HG02642 (cell line): ENCODE data around the gene IGSF23.

Source experiments
- ATAC-seq: cut with Tn5 transposase; IDR thresholded peaks from one replicate; pipeline ENCODE4 v1.9.1; 2021; ENCODE audit warnings: mild to moderate bottlenecking; ENCODE audit not compliant: unreplicated experiment, poor library complexity

IGSF23 gene

GRCh38 chr19:44635581-44636438, 22.4 kb downstream of the IGSF23 start:
- ATAC-seq: no peak

DNA sequence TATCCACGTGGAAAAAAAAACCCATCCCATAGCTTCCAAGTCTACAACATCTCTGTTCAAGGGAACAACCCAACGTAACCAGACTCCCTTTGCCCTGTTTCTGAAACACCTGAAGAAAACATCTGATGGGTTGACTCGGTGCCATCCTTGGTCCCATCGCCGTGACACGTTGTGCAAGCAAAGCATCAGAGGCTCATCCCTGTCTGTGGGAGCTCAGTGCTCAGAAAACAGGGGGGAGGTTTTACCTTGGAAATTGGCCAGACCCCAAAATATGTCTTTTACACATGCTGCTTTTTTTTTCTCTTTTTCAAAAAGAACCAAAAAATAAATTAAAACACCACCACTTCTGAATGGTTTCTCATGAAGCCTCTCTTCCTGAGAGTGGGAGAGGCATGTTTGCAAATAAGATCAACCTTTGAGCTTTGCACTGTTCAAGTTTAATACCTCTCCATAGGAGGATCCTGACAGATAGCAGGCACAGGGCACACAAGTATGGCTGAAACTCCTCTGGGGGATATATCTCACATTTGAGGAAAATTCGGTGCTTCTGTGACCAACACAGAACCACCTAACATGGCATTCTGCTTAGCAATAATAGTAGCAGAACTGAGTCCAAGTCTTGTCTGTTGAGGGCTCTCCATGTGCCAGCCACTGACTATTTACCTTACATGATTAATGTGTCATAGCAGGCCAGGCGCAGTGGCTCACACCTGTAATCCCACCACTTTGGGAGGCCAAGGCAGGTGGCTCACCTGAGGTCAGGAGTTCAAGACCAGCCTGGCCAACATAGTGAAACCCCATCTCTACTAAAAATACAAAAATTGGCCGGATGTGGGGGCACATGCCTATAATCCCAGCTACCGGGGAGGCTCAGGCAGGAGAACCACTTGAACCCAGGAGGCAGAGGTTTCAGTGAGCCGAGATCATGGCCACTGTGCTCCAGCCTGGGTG, 23.4 kb downstream of the IGSF23 start:
- no peak for ATAC-seq

DNA sequence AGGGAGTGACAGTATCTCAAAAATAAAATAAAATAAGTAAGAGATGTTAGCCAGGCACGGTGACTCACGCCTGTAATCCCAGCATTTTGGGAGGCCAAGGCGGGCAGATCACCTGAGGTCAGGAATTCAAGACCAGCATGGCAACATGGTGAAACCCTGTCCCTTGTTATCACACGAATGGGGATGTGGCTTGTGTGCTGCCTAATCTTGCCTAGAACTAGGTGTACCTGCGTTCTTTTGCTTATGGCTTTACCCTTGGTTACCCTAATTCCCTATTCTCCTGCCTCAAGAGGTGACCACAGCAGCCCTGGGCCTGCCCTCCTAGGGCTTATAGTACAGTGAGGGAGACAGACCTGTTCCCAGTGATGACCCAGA, 24.0 kb downstream of the IGSF23 start:
- ATAC-seq: no peak

DNA sequence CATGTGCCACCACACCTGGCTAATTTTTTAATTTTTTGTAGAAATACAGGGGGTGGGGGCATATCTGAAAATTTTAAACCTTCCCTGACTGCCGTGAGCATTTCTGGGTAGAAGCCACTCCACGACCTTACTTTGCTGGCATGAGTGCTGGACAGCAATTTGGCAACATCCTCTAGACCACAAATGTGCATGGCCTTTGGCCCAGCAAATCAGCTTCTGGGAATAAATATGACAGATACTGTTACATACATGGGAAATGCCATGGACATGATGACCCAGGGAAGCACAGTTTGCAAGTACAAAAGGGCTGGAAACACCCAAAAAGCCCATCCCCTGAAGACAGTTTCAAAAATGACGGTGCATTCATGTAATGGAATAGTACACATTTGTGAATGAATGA, 27.2 kb downstream of the IGSF23 start:
- ATAC-seq: no peak

DNA sequence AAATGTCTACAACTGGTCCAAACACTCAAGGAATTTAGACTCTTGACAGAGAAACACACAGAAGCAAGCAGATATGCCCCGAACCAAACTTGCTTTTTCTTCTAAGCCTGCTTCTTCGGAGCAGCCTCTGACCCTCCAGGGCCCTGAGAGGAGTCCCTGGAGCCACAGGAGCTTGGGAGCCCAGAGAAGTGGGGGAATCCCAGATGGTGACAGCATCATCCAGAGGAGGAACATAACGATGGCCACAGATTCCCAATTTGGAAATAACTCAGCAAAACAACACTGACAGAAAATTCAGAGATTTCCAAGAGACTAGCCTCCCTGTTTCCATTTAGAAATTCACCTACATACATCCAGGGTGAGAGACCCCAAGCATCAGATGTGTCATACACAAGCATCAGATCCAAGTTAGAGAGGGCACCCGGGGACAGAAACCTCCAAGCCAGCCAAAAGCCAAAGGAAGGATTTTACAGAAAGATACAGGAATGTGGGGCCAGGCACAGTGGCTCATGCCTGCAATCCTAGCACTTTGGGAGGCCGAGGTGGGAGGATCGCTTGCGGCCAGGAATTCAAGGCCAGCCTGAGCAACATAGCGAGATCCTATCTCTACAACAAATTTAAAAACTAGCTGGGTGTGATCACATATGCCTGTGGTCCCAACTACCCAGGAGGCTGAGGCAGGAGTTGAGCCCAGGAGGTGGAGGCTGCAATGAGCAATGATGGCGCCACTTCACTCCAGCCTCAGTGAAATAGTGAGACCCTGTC, 28.3 kb downstream of the IGSF23 start:
- ATAC-seq: no peak

DNA sequence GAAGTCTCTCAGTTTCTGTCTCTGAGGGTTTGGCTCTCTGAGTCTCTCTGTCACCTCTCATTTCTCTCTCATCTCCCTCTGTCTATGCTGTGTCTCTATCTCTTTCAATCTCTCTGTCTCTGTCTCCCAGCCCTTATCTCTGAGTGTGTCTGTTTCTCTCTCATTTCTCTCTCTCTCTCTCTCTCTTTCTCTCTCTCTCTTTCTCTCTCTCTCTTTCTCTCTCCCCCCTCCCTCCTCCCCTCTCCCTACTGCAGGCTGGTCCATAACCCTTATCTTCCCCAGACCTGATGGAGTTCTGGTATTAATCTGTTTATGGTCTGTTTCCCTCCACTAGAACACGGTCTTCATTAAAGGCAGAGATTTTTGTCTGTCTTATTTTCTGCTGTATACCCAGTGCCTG, 29.0 kb downstream of the IGSF23 start:
- no peak for ATAC-seq

DNA sequence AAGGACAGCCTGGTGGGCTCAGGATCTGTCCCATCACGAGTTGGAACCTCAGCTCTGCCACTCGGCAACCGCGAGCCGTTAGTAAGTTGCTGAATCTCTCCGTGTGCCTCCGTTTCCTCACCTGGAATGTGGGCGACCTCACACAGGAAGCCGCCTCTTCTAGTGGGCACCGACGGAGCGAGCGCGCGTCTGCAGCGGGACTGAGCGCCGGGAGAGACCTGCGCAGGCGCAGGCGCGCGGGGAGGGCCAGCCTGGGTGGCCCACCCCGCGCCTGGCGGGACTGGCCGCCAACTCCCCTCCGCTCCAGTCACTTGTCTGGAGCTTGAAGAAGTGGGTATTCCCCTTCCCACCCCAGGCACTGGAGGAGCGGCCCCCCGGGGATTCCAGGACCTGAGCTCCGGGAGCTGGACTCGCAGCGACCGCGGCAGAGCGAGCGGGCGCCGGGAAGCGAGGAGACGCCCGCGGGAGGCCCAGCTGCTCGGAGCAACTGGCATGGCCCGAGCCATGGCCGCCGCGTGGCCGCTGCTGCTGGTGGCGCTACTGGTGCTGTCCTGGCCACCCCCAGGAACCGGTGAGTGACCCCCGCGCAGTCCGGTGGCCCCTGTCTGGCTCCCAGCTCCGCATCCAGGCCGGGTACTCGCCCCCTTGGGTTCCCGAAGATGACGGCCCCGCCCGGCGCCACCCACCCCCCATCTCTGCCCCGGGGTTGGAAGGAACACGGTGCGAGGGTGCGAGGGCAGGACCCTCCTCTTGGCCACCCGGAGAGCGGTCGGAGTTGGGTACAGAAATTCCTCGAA, 30.4 kb downstream of the IGSF23 start, which contains the start of gene PVR:
TSS of gene PVR (plus strand) at position 306 of the 797 bp plus-strand sequence. CDS start at position 493, 187 bp downstream.
- no peak for ATAC-seq

GRCh38 chr19:44644402-44645016, 31.1 kb downstream of the IGSF23 start:
- no peak for ATAC-seq

- no peak for ATAC-seq
Observed at GRCh38 chr19:44645407-44646048, 32.2 kb downstream of the IGSF23 start.

DNA sequence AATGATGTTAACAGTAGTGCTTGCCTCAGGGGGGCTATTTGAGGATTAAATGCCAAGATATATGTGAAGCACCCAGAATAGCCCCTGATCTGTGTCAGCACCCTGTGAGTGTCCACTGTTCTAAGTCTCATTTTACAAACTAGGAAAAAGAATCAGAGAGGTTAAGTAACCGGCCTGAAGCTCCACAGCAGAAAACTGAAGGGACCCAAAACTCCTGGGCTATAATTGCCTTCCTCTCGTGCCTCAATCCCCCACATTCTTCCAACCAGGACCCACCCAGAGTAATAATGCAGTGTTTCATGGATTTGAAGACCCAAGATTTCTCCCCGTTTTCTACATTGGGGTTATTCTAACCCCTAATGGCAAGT, 32.7 kb downstream of the IGSF23 start:
- no peak for ATAC-seq

GRCh38 chr19:44647144-44647543, 33.8 kb downstream of the IGSF23 start:
- no peak for ATAC-seq

DNA sequence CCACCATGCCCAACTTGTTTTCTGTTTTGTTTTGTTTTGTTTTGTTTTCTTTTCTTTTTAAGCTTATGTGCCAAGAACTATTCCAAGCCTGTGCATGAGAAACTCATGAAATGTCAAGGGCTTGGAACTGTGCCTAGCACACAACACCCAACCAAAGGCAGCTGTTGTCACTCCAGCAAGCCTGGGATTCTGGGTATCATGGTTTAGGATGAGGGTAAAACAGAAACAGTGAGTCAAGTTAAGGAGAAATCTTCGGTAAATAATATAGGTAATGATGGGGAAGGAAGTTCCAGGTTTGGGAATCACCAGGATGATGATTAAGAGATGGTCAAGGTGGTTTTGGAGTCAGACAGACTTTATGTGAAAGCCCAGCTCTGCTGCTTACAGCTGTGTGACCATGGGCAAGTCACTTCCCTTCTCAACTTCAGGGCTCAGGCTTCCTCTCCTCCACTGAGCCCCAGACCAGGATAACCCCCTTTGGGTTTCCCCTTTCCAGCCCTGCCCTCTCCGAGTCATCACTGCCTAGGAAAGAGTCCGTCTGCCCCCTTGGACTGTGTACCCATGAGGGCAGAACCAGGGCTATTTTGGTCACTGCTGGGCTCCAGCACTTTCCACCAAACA, 35.4 kb downstream of the IGSF23 start:
- no peak for ATAC-seq

DNA sequence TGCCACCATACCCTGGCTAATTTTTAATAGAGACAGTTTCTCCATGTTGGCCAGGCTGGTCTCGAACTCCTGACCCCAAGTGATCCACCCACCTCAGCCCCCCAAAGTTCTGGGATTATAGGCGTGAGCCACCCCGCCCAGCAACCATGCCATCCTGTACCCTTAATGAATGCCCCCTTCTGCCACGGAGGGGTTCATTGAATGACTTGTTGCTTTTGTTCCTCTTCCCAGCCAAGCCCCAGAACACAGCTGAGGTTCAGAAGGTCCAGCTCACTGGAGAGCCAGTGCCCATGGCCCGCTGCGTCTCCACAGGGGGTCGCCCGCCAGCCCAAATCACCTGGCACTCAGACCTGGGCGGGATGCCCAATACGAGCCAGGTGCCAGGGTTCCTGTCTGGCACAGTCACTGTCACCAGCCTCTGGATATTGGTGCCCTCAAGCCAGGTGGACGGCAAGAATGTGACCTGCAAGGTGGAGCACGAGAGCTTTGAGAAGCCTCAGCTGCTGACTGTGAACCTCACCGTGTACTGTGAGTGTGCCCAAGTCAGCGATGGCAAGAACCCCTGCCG, 36.3 kb downstream of the IGSF23 start:
- no peak for ATAC-seq

DNA sequence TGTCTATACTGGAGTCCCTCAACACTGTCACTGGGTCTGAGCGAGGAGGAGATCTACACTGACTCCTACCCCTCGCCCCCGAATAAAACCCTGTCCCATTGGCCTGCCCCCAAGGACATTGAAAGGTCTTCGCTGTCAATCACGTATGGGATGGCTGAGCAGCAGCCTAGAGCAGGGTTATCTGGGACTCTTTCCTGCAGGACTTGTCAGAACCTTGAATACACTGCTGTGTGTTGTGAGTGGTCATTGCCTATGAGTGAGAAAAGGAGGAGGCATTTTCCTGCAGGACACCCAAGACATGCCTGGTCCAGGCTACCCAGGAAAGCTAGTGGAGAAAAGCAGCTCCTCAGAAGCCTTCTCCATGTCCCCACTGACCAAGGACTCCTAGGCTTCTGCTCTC, 40.0 kb downstream of the IGSF23 start:
- ATAC-seq: no peak

- peak; percentile 85 for ATAC-seq
Observed at GRCh38 chr19:44653977-44654774, 40.8 kb downstream of the IGSF23 start.

DNA sequence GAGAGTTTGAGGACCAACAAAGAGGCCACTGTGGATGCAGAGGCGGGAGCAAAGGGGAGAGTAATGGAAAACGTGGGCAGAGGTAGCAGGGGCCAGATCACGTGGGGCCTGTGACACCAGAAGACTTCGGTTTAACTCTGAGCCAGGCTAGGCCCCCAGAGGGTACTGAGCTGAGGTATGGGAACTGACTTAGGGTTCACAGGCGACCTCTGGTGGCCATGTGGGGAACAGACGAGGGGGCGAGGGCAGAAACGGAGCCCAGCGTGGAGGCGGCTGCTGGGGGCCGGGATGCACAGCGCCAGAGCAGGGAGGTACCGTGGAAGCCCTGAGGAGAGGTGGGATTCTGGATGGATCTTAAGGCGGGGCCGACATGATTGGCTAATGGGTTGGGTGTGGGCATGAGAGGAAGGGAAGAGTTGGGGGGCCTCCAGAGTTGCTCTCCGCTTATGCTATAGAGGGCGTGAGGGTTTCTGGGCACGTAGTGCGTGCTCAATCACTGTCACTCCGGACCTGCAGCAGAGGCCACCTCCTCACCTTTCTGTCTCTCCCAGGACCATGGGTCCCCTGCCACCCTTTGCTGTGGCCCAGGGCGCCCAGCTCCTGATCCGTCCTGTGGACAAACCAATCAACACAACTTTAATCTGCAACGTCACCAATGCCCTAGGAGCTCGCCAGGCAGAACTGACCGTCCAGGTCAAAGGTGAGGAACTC, 44.0 kb downstream of the IGSF23 start:
- ATAC-seq: no peak
